MM.1S (cell line): ENCODE data around the gene LSAMP.

Experiments used
- DNase-seq: peaks from one replicate; pipeline ENCODE4 v3.0.0-alpha.2; 2015
- H2AFZ ChIP-seq: fragments of 300-600 bp; sonication (generic); 2 replicates; pipeline ENCODE4 v1.6.0; 2016; ENCODE audit warnings: antibody characterized with exemption, low read length
- H3F3A ChIP-seq: fragments of 300-600 bp; sonication (generic); 2 replicates; pipeline ENCODE4 v1.6.1; 2016; ENCODE audit warnings: mild to moderate bottlenecking, antibody characterized with exemption, low read length, moderate library complexity, mixed read lengths; ENCODE audit not compliant: insufficient read depth
- H3K27ac ChIP-seq: fragments of 300-600 bp; sonication (generic); 2 replicates; pipeline ENCODE4 v1.5.1; 2016; ENCODE audit warnings: mild to moderate bottlenecking, low read length
- H3K27me3 ChIP-seq: fragments of 300-600 bp; sonication (generic); replicated peaks from 2 replicates; pipeline ENCODE4 v1.6.0; 2016; ENCODE audit warnings: low read length; ENCODE audit not compliant: insufficient read depth
- H3K36me3 ChIP-seq: fragments of 300-600 bp; sonication (generic); replicated peaks from 2 replicates; pipeline ENCODE4 v1.6.1; 2016; ENCODE audit warnings: mild to moderate bottlenecking, low read length, mixed read lengths; ENCODE audit not compliant: insufficient read depth
- H3K4me1 ChIP-seq: fragments of 300-600 bp; sonication (generic); 2 replicates; pipeline ENCODE4 v1.6.1; 2016; ENCODE audit warnings: low read length, mixed read lengths
- H3K4me2 ChIP-seq: fragments of 300-600 bp; sonication (generic); 2 replicates; pipeline ENCODE4 v1.6.0; 2016; ENCODE audit warnings: low read depth, low read length
- H3K4me3 ChIP-seq: fragments of 300-600 bp; sonication (generic); 2 replicates; pipeline ENCODE4 v1.5.1; 2016; ENCODE audit warnings: low read length, mixed read lengths
- H3K79me2 ChIP-seq: fragments of 300-600 bp; sonication (generic); 2 replicates; pipeline ENCODE4 v1.6.1; 2016; ENCODE audit warnings: mixed run types, low read length, mixed read lengths
- H3K9ac ChIP-seq: fragments of 300-600 bp; sonication (generic); 2 replicates; pipeline ENCODE4 v1.6.1; 2016; ENCODE audit warnings: low read length, mixed read lengths
- H3K9me2 ChIP-seq: fragments of 300-600 bp; sonication (generic); replicated peaks from 2 replicates; pipeline ENCODE4 v1.6.1; 2016; ENCODE audit warnings: mild to moderate bottlenecking, low read length, mixed read lengths; ENCODE audit not compliant: insufficient read depth
- H3K9me3 ChIP-seq: fragments of 300-600 bp; sonication (generic); replicated peaks from 2 replicates; pipeline ENCODE4 v1.6.1; 2016; ENCODE audit warnings: mild to moderate bottlenecking, low read length, mixed read lengths; ENCODE audit not compliant: insufficient read depth
- H4K20me1 ChIP-seq: fragments of 300-600 bp; sonication (generic); 2 replicates; pipeline ENCODE4 v1.6.1; 2016; ENCODE audit warnings: mild to moderate bottlenecking, low read length, moderate library complexity, mixed read lengths; ENCODE audit not compliant: insufficient read depth
- EZH2 ChIP-seq: fragments of 300-600 bp; sonication (generic); optimal IDR thresholded peaks from 2 replicates; pipeline ENCODE3; 2017; ENCODE audit warnings: low read depth, mild to moderate bottlenecking, antibody characterized with exemption, low read length, mixed read lengths
- EZH2phosphoT487 ChIP-seq: fragments of 300-600 bp; sonication (generic); IDR thresholded peaks from 2 replicates; pipeline ENCODE4 v1.6.1; 2018; ENCODE audit warnings: antibody characterized with exemption, low read length
- TF ChIP-seq, protein P1 (sequence below): fragments of 300-600 bp; sonication (generic); IDR thresholded peaks from 2 replicates; pipeline ENCODE4 v1.5.1; 2016; ENCODE audit warnings: antibody characterized with exemption, low read length, mixed read lengths

Gene LSAMP

DNA sequence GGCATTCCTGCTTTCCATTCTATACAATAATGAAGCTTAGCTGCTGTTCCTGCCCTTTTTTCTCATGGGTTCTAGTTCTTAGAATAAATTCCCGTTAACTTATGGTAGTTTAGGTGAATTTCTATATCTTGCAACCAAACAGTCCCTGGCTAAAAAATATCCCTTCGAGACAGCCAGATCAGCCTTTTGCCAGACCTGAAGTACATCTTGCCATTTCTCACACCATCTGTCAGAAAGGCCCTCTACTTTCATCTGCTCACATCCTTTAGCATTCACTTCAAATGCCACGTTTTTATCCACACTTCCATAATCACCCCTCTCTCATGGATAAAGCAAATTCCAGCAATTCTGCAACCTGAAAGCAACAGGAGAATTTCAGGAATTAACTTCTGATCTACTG lies 676.6 kb downstream of the LSAMP start:
- DNase-seq, result no peak
- H3K9ac ChIP-seq, result no peak overlapping the region
- H3K9me3 ChIP-seq, result no peaks in the 10 kb centered on the region
- H3F3A ChIP-seq, result no peaks in the 10 kb centered on the region
- H3K4me2 ChIP-seq, result no peak overlapping the region
- no peak overlapping the region for H3K4me3 ChIP-seq
- H3K4me1 ChIP-seq, result no peaks in the 10 kb centered on the region
- H2AFZ ChIP-seq, result no peak overlapping the region
- H3K36me3 ChIP-seq, result no peaks in the 10 kb centered on the region
- no peak for TF ChIP-seq EZH2phosphoT487
- no peak for TF ChIP-seq EZH2
- TF ChIP-seq, protein P1, sequence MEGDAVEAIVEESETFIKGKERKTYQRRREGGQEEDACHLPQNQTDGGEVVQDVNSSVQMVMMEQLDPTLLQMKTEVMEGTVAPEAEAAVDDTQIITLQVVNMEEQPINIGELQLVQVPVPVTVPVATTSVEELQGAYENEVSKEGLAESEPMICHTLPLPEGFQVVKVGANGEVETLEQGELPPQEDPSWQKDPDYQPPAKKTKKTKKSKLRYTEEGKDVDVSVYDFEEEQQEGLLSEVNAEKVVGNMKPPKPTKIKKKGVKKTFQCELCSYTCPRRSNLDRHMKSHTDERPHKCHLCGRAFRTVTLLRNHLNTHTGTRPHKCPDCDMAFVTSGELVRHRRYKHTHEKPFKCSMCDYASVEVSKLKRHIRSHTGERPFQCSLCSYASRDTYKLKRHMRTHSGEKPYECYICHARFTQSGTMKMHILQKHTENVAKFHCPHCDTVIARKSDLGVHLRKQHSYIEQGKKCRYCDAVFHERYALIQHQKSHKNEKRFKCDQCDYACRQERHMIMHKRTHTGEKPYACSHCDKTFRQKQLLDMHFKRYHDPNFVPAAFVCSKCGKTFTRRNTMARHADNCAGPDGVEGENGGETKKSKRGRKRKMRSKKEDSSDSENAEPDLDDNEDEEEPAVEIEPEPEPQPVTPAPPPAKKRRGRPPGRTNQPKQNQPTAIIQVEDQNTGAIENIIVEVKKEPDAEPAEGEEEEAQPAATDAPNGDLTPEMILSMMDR, result no peak
- H4K20me1 ChIP-seq, result no peaks in the 10 kb centered on the region
- H3K9me2 ChIP-seq, result no peaks in the 10 kb centered on the region
- H3K27me3 ChIP-seq, result no peaks in the 10 kb centered on the region
- no peak overlapping the region for H3K27ac ChIP-seq
- no peaks in the 10 kb centered on the region for H3K79me2 ChIP-seq

DNA sequence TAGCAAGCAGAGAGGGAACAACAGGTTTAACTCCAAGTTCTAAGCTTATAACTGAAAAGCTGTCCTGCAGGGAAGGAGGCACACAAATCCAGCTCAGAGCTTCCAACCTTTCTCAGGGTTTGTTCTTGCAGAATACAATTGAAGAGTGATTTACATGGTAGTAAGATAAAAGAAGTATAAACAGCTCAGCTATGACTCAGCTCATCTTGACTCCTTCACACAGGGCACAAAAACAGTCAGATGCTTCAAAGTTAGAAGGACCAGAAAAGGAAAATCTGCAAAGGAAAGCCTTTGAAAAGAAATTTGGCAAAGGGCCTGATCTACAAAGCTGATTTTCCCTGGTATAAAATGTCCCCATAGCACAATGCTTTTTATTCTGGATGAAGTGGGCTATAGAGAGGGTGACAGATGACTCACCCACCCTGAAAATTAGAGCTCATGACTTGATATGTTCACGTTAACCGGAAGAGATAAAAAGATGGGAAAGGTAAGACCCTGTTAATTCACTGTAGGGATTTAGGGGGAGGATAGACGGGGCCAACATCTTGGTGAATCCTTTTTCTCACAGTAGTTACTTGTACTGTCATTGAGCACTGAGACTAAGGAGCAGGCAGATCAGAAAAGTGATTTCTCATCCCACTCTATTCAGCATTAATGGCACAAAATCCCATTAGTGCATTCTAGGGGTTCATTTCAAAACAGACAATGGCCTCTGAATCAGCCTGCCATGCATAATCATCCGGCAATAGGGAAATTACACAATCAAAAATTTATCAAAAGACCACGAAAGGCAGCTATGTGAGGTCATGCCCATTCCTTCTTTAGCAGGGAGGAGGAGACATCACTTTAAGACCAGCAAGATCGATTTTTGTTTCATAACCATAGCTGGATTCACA lies 678.5 kb downstream of the LSAMP start:
- Histone ChIP-seq H3K4me2 (no peak overlapping the region), H4K20me1 (no peaks in the 10 kb centered on the region), H3F3A (no peaks in the 10 kb centered on the region), H3K36me3 (no peaks in the 10 kb centered on the region), H3K4me1 (no peaks in the 10 kb centered on the region), H3K27me3 (no peaks in the 10 kb centered on the region), H3K9ac (no peak overlapping the region), H3K9me2 (no peaks in the 10 kb centered on the region), H3K4me3 (no peak overlapping the region), H3K27ac (no peak overlapping the region), H3K9me3 (no peaks in the 10 kb centered on the region), H2AFZ (no peak overlapping the region), H3K79me2 (no peaks in the 10 kb centered on the region)
- TF ChIP-seq EZH2 (no peak), EZH2phosphoT487 (no peak)
- TF ChIP-seq, protein P1, result no peak
- DNase-seq, result no peak

DNA sequence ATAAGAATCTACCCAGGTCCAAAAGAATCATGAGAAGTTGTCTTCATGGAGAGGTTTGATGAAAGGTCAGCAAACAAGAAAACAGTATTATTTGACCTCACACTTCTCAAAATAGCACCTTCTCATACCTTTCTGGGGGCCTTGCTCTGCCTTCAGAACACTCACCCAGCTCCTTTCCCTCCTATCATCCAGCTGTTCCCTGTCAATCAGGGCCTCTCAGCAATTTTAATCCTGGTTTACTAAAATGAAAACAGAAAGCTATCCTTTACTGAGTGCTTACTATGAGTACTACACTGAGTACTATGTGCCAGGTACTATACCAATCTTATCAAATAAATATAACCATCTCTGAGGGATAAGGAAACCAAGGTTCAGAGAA lies 683.4 kb downstream of the LSAMP start:
- no peak overlapping the region for H3K4me2 ChIP-seq
- no peak overlapping the region for H3K27ac ChIP-seq
- no peak overlapping the region for H3K4me3 ChIP-seq
- H3K9me2 ChIP-seq, result no peaks in the 10 kb centered on the region
- H3F3A ChIP-seq, result no peaks in the 10 kb centered on the region
- no peak overlapping the region for H2AFZ ChIP-seq
- H3K36me3 ChIP-seq, result no peaks in the 10 kb centered on the region
- no peaks in the 10 kb centered on the region for H3K27me3 ChIP-seq
- H4K20me1 ChIP-seq, result no peaks in the 10 kb centered on the region
- DNase-seq, result no peak
- H3K79me2 ChIP-seq, result no peaks in the 10 kb centered on the region
- H3K9ac ChIP-seq, result no peak overlapping the region
- TF ChIP-seq, protein P1, result no peak
- TF ChIP-seq EZH2phosphoT487, result no peak
- no peak for TF ChIP-seq EZH2
- no peaks in the 10 kb centered on the region for H3K4me1 ChIP-seq
- no peaks in the 10 kb centered on the region for H3K9me3 ChIP-seq
